NCI-H146 (cell line): ENCODE results near the gene MAPK1.
"Not testable (repeated sequence)": the region's sequence is repeated elsewhere in the genome, so short reads cannot be mapped to it uniquely, and the experiment has no call there.

Experiments used
- DNase-seq: peaks from one replicate; lab custom pipeline; 2025; lab: John Stamatoyannopoulos, UW

MAPK1 gene

GRCh38 chr22:21881841-21882753 is 14.7 kb upstream of the MAPK1 start:
- no peak for DNase-seq

- no peak for DNase-seq
Observed at GRCh38 chr22:21876486-21877176, 9.2 kb upstream of the MAPK1 start.

- DNase-seq, result not testable (repeated sequence)
Observed at GRCh38 chr22:21874953-21875352, 7.5 kb upstream of the MAPK1 start.

- DNase-seq, result no peak
Observed at GRCh38 chr22:21873619-21874018, 6.2 kb upstream of the MAPK1 start.

- not testable (repeated sequence) for DNase-seq
Observed at GRCh38 chr22:21872741-21873140, 5.3 kb upstream of the MAPK1 start.

GRCh38 chr22:21868651-21869050 is 1.2 kb upstream of the MAPK1 start:
- DNase-seq, result no peak

GRCh38 chr22:21866833-21867527 is 465 bp downstream of the MAPK1 start:
- DNase-seq, result peak; percentile 56

GRCh38 chr22:21865041-21865440 is 2.4 kb downstream of the MAPK1 start:
- DNase-seq, result no peak

GRCh38 chr22:21862386-21863245 is 4.8 kb downstream of the MAPK1 start:
- no peak for DNase-seq

- no peak for DNase-seq
Observed at GRCh38 chr22:21861851-21862250, 5.6 kb downstream of the MAPK1 start.

- DNase-seq, result no peak
Observed at GRCh38 chr22:21861264-21861848, 6.1 kb downstream of the MAPK1 start.

- no peak for DNase-seq
Observed at GRCh38 chr22:21860491-21861039, 6.9 kb downstream of the MAPK1 start.

GRCh38 chr22:21858025-21858764 is 9.2 kb downstream of the MAPK1 start:
- DNase-seq, result no peak

GRCh38 chr22:21857481-21857914 is 9.9 kb downstream of the MAPK1 start:
- DNase-seq, result peak; percentile 36

GRCh38 chr22:21856868-21857267 is 10.6 kb downstream of the MAPK1 start:
- DNase-seq, result no peak

- DNase-seq, result no peak
Observed at GRCh38 chr22:21856197-21856596, 11.2 kb downstream of the MAPK1 start.

GRCh38 chr22:21855676-21856075 is 11.8 kb downstream of the MAPK1 start:
- no peak for DNase-seq

GRCh38 chr22:21850660-21851059 is 16.8 kb downstream of the MAPK1 start:
- no peak for DNase-seq

- no peak for DNase-seq
Observed at GRCh38 chr22:21849489-21849888, 18.0 kb downstream of the MAPK1 start.

GRCh38 chr22:21848057-21848456 is 19.4 kb downstream of the MAPK1 start:
- DNase-seq, result not testable (repeated sequence)
